GM18520 (cell line): ENCODE results near the gene SMC1A.
"Not testable (repeated sequence)": the region's sequence is repeated elsewhere in the genome, so short reads cannot be mapped to it uniquely, and the experiment has no call there.

Experiments
- ATAC-seq: cut with Tn5 transposase; IDR thresholded peaks from one replicate; pipeline ENCODE4 v1.9.1; 2021; ENCODE audit not compliant: unreplicated experiment

Gene SMC1A

DNA sequence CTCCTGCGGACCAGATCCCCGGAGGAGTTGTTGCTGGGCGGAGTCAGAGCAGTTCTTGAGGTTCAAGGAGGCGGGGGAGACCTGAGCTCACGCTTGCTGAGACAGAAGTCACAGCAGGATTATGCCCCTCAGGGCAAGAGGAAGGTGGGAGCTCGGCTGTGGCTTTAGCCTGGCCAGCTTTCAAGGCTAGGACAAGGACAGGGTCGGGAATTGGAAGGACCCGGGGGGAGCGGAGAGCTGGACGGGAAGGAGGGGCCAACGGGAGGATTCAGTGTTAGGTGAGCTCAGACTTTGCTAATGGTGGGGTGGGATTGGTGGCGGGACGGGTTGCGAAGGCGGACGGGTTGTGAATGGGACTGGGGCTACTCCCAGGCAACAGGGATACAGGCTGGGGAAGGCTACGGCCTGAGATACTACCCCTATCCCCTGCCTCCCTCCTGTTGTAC, 430 bp upstream of the SMC1A start, which contains the start of gene RIBC1:
Gene RIBC1, plus strand, starts transcription at position 13 of the 446 bp plus-strand sequence. CDS start 3,404 bp downstream, outside the sequence.
- ATAC-seq: no peak

DNA sequence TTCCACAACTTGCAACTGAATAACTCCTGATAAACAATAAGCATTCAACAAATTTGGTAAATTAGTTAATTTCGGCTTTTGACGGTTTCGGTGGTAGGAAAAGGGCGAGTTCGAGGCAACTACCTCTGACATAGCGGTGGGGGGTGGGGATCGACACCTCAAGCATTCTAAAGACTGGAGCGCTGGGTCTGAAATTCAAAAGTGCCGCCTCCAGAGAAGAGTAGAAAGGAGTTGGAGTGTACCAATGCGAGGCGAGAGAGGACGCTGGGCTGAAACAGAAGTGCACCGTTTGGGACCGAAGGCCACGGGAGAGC, 725 bp downstream of the SMC1A start:
- ATAC-seq: peak; percentile 9

DNA sequence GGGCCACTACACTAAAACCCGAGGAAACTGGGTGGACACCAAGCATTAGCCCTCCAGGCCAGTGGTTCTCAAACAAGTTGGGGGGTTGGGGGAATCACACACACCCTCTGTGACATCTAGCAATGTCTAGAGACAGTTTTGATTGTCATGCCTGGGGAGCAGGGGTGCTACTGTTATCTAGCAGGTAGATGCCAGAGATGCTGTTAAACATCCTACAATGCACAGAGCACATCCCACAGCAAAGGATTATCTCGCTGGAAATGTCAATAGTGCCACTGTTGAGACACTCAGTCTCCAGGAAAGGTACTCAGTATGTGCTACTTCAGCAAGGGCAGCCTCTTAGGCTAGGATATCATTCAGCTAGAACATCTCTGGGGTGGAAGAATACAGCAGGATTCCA, 1.3 kb downstream of the SMC1A start:
- no peak for ATAC-seq

DNA sequence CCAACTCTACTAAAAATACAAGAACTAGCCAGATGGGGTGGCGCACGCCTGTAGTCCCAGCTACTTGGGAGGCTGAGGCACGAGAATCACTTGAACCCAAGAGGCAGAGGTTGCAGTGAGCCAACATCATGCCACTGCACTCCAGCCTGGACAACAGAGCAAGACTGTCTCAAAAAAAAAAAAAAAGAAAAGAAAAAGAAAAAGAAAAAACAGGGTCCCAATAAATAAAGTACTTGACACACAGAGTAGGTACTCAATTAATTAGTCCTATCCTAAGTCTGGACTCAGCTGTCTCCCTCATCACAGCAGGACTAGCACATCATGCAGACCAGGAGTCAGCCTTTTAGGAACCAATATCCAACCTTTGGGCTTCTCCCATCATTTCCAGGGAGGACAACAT, 2.1 kb downstream of the SMC1A start:
- not testable (repeated sequence) for ATAC-seq

DNA sequence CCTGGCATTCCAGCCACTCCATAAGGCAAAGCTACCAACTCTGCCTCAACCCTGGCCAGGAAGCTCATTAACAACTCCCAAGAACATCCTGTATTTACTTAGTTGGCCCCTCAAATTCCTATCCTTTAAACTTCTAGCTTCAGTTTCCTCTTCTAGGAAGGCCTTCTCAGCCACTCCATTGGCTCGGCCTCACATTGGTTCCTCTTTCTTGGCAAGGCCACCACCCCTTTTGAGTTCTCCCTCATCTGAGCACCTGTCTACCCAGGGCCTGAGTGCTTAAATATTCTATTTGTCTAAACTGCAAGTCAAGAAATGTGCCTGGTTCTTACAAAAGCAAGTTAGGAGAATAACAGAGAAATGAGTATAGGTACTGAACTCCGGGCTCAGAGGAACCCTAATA, 10.0 kb downstream of the SMC1A start:
- no peak for ATAC-seq

DNA sequence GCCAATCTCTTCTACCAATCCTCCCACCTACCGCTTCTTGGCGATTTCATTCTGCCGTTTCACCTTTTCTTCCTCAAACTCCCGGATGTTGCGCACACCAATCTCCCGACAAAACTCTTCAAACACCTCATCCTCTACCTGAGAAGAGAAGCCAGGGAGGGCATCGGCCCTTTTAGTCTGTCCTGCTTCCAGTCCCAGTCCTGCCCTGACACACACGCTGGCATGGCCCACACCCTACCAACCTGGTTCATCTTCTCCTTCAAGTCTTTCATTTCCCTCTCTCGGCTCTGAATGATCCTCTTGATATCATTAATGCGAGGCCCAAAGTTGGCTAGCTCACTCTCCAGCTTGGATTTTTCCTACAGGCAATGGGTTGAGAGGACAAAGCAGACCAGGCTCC, 18.9 kb downstream of the SMC1A start:
- no peak for ATAC-seq

DNA sequence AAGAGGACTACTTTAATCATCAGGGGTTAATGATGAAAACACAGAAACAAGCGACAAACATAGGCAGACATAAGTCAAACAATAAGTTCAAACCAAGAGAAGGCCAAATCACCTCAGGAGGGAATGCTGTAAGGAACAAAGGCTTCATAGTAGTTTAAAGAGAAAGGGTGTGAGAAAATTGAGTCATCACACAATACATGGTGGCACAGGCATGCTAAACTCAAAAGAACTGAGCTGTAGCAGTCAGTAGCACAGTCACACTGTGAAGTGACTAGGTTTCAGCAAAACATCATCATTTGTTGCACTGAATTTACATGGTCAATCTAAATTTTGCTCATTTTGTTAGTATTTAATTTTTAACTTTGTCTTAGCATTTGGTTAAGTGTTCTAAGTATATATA, 24.2 kb downstream of the SMC1A start:
- no peak for ATAC-seq

DNA sequence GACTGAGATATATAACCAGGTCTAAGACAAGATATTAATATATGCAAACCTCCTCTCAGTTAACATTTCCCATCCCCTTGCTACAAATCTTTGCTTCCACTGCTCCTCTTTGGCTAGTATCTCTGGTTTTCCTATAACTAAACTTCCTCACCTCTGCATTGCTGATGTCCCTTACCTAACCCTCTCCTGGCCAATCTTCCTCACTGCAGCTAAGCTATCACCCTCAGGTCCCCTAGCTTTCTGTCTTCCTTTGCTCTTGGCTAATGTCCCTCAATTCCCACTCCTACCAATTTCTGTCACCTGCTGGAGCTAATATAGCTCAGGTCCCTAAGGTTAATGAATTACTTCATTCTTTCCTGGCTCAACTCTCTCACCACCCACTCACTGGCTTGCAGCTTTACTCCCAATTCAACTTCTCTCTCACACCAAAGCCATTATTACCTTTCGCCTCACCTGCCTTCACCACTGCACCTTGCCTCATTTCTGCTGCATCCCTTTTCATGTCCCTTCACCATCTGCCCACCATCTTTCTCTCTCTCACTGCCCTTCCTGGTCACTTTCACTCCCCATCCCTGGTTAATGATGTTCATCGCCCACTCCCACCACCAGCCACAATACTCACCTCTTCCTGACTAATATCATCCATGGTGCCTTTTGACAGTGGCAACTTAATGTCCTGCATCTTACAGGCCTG, 26.7 kb downstream of the SMC1A start:
- no peak for ATAC-seq

DNA sequence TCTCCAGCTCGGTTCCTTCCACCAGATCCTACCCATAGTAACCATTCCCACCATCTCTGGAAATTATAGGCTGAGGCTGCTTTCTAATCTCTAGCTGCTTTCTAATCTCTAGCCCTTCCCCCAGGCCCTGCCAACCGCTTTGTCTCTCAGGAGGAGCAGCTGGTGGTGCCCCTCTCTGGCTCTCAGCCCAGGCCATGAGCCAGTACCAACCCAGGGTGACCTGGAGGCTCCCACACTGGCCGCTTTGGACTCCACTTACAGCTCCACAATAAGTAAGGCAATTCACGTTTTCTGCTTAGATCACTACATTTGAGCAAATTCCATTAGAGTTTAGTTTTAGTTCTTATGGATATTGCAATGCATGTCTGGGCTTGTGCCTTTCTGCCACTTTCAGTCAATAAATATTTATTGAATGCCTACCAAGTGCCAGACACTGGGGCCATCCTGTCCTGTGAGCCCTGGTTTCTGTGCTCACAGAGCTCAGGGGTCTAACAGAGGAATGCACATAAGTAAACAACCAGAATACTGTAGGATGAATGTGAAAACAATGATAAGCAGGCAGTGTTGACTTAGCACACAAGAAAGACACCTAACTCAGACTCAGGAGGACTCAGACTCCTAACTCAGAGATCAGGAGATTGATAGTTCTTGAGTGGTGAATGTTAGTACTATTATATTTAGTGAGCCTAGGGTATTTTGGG, 38.9 kb downstream of the SMC1A start:
- ATAC-seq: no peak

DNA sequence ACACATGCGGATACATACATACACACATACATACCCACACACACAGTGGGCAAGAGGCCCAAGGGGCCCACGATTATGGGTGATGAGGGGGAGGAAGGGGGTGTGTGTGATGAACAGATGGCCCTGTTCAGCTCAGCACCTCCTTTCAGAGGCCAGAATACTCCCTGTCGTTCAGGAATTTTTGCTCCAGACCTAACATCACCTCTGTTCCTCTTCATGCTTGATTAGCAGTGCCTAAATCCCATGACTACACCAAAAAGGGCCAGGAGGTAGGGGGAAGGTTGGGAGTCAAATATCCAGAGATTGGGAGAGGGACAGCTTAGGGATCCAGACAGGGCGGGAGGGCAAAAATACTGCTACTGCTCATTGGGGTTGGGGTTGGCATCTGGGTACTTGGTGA, 42.7 kb downstream of the SMC1A start:
- ATAC-seq: no peak

DNA sequence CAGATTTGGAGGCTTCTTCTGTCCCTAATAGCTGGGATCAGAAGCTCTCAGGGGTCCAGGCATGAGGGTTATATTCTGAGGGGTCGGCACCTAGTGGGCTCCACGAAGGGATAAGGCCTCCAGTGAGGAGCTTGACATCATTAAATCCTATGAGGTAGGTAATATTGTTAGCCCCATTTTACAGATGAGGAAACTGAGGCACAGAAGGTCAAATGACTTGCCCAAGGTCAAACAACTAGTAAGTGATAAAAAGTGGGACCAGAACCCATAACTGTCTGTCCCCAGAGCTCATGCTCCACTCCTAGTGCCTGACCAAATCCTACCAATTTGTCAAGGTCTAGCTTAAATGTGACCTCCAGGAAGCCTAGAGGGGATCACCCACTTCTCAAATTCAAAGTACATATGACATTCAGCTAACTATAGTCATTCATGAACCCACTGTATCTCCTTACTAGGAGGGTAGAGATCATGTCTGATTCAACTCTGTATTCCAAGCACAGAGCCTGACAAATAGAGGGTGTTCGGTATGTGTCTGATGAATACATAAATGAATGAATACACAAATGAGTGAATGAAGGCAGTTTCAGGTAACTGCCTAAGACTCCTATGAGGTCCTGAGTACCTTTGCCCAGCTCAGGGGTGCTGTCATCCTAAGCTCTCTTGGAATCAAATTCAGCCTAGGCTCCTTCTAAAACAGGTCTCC, 43.3 kb downstream of the SMC1A start:
- no peak for ATAC-seq

DNA sequence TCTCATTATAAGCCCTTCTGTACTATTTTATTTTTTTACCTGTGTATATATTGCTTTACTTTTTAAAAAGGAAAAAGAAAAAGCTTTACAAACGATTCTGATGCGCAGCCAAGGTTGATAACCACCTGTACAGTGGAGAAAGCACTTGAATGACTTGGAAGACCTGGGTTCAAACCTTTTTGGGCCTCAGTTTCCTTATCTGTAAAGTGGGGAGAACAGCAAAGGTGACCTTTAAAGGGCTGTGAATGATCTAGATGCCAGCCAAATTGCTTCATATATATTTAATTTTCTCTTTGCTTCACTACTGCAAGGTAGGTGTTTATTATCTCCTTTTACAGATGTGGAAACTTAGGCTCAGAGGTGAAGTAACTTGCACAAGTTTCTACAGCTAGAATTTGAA, 45.0 kb downstream of the SMC1A start:
- no peak for ATAC-seq

DNA sequence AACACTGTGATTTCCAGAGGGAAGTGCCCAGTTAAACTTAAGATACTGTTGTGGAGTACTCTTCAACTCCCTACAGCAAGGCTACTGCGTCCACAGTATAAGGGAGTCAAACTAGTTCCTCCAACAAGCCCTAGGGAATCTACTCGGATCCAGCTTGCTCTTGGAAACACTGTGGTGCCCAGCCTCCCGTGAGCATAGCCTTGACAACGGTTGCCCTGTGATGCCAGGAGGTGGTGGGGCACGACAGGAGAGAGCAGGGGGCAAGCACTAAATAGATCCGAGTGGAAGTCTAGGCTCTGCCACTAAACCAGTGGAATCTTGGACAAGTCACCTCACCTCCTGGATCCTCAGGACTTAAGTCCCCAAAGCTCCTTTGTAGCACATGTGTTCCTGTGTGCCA, 45.6 kb downstream of the SMC1A start:
- no peak for ATAC-seq

DNA sequence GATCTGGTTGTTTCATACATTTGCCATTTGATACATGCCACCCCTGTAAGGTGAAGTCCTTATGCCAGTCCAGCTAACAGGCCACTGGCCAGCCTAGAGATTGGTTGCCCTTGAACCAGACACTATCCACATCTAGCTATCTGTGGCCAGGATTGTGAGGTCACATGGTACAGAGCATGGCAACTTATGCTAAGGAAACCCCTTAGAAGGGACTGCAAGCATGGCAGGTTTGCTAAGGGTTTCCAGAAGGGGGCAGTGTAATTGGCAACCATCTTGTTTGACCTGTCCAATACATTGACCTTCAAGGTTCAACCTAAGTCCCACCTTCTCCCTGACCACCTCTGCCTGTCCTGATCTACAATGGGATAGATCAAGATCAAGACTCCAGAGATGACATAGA, 47.5 kb downstream of the SMC1A start:
- ATAC-seq: no peak

DNA sequence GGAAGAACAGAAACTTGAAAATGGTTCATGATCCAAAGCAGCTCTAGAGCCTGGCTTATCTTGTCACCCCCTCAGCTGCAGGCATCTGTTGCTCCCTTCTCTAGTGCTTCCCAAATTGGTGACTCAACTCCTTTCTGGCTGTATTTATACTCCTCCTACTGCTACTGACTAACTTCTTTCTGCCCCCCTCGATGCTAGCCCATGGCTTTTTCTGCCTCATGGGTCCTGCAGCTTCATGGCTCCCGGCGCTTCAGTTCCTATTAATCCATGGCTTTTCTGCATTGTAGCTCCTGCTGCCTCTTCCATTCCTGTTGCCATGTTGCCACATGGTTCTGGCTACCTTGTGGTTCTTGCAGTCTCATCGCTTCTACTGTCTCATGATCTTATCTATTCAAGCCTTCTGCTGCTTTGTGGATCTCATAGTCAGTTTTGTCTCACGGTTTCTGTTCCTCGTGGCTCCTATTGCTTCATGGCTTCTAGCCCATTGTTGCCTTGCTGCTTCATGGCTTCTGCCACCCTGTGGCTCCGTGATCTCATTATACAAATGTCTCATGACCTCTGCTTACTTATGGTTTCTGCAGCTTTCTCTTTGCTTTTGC, 48.1 kb downstream of the SMC1A start:
- ATAC-seq: no peak

DNA sequence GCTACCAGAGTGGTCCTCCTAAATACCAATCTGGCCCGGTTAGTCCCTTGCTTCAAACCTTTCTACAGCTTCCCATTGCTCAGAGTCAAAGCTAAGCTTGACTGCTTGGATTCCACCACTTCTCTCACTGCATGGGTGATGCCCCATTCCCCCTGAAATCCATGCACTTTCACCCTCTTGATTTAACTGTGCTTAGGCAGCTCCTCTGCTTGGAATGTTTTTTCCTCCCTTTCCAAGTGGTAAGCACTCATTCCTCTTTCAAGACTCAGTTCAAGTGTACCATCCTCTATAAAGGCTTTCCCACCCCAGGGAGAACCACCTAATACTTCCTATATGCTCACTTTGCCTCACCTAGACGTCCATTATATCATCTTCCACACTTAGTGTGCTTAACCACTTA, 49.1 kb downstream of the SMC1A start:
- no peak for ATAC-seq

DNA sequence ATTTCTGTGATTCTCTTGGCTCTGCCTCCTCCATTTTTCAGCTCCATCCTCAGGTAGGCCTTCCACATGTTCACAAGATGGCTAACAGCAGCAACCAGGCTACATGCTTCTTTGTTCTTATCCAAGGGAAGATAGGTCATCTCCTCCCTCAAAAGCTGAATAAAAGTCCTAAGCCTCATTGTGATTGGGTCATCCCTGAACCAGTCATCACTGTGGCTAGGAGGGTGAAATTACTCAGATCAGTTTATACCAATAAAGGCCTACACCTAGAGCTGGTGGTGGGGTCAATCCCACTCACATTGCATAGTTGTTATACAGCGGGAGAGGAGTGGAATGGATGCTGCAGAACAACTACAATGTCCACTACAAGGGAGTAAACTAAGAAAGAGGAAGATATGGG, 56.0 kb downstream of the SMC1A start:
- ATAC-seq: not testable (repeated sequence)

DNA sequence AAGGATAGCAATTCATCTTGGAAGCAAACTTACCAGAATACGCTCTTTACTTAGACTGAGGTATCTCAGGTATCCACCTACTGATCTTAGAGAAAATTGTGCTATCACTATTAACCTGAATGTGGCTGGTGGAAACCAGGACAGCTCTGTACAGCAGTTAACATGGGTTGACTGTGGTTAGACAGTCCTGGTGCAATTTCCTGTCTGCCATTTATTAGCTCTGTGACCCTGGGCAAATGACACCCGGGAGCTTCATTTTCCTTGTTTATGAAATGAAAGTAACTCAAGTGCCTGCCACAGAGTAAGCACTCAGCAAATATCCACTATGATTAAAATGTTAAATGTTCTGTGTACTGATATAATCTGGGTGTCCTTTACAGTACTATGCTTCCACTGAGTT, 60.0 kb downstream of the SMC1A start:
- no peak for ATAC-seq

DNA sequence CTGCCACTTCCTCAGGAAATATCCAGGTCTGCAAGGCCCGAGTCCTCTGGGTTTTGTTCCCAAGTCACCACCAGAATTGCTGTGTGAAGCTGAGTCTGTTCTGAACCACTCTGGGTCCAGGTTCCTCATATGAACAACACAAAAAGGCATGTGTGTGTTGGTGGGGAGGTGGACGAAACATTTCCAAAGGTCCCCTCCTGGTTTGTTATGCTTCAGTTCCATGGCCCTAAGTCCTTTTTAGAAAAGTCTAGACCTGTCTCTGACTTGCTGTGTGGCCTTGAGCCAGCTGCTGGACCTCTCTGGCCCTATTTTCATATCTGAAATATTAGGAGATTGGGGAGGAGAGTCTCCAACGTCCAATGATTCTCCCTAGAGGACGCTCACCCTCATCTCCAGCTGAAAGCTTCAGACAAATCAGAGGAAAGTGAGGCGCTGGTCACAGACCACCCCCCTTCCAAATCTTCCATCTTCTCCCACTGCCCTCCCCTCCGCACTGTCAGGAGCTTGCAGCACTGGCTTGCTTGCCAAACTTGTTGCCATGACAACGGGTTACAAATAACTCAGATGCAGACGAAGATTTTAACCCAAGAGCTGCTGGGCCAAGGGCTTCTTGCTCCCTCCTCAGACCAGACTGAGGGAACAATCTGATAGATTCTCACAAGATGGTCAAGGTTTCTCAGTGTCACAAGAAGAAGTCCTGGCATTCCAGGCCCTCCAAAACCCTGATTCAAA, 64.5 kb downstream of the SMC1A start:
- ATAC-seq: no peak

DNA sequence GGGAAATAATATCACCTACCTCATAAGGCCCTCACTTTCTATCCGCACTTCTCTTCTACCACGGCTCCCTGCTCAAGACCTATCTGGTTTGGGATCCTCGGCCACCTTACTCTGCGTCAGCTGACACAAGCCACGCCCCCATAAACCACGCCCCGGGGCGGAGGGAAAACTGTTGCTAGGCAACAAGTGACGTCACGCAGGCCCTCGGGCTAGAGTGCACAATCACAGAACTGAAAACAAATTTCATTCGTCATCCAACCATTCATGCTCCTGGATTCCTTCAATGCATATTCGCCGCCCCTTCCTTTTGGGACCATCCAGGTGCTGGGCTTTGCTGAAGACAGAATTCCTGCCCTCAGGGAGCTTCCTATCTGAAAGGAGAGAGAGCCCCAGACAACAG, 66.3 kb downstream of the SMC1A start:
- ATAC-seq: no peak

DNA sequence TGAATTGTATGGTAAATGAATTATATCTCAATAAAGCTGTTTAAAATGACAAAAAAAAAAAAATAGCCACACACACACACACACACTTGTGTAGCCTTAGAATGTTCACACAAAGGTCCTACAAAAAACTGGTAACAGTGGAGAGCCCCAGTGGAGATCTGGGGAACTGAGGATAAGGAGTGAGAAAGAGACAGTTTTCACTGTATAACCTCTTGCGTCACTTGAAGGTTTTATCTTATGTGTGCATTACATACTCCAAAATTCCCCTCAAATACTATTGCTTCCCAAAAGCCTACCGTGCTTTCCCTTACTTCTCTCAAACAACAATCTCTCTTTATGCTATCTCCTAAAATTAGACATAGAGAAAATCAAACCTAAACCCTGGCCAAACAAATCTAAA, 67.8 kb downstream of the SMC1A start:
- ATAC-seq: no peak
